Prostate gland (tissue), 2 donors: ENCODE measurements around the gene EPN3.

Experiments
- POLR2A ChIP-seq: fragments of 450-650 bp; IDR thresholded peaks from one replicate; pipeline ENCODE4 v1.6.1; 2016; ENCODE audit warnings: antibody characterized with exemption, mild to moderate bottlenecking
- TF ChIP-seq, protein P1 (sequence below), 4 experiments: fragments of 200-600 bp in 2 of 4; fragments of 450-650 bp in 2 of 4; sonication (generic) in 2 of 4; IDR thresholded peaks; 1 replicate in 3 of 4; 2 replicates in 1 of 4; pipeline ENCODE4 v1.5.1; 2016 to 2019; ENCODE audit warnings: antibody characterized with exemption in 4 of 4, mild to moderate bottlenecking in 2 of 4, moderate library complexity in 2 of 4

DNA sequence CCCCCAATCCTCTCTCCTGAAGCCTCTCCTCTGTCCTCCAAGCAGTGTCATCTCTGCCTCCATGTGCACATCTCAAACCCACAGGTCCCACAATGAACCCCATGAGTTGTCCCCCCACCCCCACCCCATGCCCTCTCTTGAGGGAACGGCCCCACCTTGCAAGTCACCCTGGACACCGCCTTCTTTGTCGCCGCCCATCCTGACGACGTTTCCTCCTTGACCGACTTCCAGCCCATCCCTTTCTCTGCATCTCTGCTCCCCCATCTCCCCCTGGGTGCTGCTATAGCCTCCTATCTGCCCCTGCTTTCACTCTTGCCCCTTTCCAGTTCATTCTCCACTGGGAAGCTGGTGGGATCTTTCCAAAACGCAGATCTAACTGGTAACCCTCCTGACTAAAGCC lies 12.8 kb downstream of the EPN3 start:
- TF ChIP-seq, protein P1, sequence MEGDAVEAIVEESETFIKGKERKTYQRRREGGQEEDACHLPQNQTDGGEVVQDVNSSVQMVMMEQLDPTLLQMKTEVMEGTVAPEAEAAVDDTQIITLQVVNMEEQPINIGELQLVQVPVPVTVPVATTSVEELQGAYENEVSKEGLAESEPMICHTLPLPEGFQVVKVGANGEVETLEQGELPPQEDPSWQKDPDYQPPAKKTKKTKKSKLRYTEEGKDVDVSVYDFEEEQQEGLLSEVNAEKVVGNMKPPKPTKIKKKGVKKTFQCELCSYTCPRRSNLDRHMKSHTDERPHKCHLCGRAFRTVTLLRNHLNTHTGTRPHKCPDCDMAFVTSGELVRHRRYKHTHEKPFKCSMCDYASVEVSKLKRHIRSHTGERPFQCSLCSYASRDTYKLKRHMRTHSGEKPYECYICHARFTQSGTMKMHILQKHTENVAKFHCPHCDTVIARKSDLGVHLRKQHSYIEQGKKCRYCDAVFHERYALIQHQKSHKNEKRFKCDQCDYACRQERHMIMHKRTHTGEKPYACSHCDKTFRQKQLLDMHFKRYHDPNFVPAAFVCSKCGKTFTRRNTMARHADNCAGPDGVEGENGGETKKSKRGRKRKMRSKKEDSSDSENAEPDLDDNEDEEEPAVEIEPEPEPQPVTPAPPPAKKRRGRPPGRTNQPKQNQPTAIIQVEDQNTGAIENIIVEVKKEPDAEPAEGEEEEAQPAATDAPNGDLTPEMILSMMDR (IDR thresholded peaks at IDR 0.05) = no peak
- TF ChIP-seq POLR2A = no peak
